HL-60 (cell line): Measurements from ENCODE around the gene ARHGAP24.

ENCODE experiments used
- SPI1 ChIP-seq: IDR thresholded peaks from 2 replicates; pipeline ENCODE4 v1.6.1; 2012; ENCODE audit warnings: low read depth, mild to moderate bottlenecking, borderline replicate concordance
- TF ChIP-seq, protein P1 (sequence below): IDR thresholded peaks from one replicate; pipeline ENCODE4 v1.5.1; 2011; ENCODE audit warnings: low read length, control low read depth, inconsistent platforms; ENCODE audit not compliant: insufficient read depth
- TF ChIP-seq, protein P2 (sequence below): IDR thresholded peaks from 2 replicates; pipeline ENCODE4 v1.6.1; 2012; ENCODE audit warnings: low read depth; ENCODE audit not compliant: insufficient replicate concordance

GRCh38 chr4:85741381-85741780 is 266.4 kb downstream of the ARHGAP24 start:
- TF ChIP-seq, protein P1, sequence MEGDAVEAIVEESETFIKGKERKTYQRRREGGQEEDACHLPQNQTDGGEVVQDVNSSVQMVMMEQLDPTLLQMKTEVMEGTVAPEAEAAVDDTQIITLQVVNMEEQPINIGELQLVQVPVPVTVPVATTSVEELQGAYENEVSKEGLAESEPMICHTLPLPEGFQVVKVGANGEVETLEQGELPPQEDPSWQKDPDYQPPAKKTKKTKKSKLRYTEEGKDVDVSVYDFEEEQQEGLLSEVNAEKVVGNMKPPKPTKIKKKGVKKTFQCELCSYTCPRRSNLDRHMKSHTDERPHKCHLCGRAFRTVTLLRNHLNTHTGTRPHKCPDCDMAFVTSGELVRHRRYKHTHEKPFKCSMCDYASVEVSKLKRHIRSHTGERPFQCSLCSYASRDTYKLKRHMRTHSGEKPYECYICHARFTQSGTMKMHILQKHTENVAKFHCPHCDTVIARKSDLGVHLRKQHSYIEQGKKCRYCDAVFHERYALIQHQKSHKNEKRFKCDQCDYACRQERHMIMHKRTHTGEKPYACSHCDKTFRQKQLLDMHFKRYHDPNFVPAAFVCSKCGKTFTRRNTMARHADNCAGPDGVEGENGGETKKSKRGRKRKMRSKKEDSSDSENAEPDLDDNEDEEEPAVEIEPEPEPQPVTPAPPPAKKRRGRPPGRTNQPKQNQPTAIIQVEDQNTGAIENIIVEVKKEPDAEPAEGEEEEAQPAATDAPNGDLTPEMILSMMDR = no peak
- no peak for TF ChIP-seq SPI1
- TF ChIP-seq, protein P2, sequence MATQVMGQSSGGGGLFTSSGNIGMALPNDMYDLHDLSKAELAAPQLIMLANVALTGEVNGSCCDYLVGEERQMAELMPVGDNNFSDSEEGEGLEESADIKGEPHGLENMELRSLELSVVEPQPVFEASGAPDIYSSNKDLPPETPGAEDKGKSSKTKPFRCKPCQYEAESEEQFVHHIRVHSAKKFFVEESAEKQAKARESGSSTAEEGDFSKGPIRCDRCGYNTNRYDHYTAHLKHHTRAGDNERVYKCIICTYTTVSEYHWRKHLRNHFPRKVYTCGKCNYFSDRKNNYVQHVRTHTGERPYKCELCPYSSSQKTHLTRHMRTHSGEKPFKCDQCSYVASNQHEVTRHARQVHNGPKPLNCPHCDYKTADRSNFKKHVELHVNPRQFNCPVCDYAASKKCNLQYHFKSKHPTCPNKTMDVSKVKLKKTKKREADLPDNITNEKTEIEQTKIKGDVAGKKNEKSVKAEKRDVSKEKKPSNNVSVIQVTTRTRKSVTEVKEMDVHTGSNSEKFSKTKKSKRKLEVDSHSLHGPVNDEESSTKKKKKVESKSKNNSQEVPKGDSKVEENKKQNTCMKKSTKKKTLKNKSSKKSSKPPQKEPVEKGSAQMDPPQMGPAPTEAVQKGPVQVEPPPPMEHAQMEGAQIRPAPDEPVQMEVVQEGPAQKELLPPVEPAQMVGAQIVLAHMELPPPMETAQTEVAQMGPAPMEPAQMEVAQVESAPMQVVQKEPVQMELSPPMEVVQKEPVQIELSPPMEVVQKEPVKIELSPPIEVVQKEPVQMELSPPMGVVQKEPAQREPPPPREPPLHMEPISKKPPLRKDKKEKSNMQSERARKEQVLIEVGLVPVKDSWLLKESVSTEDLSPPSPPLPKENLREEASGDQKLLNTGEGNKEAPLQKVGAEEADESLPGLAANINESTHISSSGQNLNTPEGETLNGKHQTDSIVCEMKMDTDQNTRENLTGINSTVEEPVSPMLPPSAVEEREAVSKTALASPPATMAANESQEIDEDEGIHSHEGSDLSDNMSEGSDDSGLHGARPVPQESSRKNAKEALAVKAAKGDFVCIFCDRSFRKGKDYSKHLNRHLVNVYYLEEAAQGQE = no peak
